Stimulated activated naive CD4-positive, alpha-beta T cell (primary cell): ENCODE results near the gene AIF1.
A peak's percentile ranks its signal among the peaks of the same experiment; 100 is the strongest.

ENCODE experiments used
- DNase-seq, 6 experiments: peaks; one replicate each; lab custom pipeline; 2025; lab: John Stamatoyannopoulos, UW

The AIF1 gene

DNA sequence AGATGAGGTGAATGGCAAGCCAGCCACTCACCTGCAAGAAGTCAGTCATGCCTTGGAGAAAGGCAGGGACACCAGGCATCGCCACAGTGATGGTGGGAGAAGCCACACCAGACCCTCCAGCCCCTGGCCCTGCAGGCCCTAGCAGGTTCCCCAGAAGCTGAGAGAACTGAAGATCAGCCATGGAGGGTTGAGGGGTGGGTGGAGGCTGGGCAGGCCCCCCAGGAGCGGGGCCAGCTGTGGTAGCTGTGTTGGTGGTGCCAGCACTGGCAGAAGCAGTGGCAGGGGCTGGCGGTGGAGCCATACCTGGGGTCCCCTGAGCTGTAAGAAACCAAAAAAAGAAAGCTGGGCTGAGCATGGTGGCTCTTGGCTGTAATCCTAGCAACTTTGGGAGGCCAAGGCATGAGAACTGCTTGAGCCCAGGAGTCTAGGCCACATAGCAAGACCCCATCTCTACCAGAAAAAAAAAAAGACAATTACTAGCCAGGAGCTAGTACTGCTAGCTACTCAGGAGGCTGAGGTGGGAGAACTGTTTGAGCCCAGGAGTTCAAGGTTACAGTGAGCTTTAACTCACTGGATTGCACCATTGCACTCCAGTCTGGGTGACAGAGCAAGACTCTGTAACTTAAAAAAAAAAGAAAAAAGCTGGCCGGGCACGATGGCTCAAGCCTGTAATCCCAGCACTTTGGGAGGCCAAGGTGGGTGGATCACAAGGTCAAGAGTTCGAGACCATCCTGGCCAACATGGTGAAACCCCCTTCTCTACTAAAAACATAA is 27.9 kb downstream of the AIF1 start:
- DNase-seq: no peak

DNA sequence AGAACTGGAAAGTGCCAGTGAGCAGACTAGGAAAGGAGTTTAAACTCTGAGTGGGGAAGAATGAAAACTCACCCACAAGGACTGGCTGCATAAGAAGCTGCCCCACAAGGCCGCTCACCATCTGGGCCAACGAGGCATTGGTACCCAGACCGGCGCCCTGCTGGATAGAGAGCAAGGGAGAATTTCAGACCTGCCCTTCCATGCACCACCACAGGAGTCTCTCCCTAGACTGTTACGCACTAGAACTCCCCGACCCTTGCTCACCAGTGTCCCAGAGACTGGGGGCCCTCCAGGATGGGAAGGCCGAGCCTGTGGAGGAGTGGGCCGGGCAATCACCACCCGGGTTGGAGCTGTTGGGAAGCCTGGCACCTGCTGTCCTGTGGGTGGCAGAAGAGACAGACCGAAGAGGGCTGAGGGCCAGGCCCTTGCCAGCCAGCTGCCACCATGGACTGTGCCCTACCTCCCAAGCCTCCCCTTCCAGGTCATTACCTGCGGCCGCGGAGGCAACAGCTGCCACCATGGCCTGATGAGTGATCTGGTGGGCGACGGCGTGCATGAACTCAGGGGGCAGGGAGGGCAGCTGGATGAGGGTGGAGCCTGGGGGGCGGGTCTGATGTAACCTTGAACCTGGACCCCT is 28.9 kb downstream of the AIF1 start:
- no peak for DNase-seq

GRCh38 chr6:31645325-31645724 is 30.3 kb downstream of the AIF1 start:
- no peak for DNase-seq

DNA sequence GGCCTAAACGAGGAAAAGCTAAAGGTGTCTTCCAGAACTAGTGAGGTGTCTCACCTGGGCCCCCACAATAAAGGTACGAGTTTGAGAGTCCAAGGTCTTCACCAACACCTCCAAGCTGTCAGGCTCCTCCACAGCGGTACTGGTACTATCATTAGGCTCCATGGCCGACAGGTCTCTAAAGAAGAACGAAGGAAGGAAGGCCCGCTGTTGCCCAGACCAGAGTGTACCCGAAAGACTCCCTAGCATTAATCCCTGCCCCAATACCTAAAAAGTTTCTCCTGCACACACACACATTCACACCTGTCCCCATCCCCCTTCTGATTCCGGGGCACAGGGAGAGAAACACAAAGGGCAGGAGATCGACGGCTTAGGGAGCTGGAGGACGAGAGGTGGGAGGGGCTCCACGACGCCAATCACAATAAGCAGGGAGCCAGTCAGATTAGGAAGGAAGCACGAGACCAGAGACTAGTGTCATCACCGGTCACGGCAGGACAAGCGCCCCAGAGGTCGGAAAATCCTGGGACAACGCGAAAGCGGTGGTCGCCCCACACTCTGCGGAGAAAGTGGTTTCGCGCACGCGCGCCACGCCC is 36.7 kb downstream of the AIF1 start:
- DNase-seq: no peak

DNA sequence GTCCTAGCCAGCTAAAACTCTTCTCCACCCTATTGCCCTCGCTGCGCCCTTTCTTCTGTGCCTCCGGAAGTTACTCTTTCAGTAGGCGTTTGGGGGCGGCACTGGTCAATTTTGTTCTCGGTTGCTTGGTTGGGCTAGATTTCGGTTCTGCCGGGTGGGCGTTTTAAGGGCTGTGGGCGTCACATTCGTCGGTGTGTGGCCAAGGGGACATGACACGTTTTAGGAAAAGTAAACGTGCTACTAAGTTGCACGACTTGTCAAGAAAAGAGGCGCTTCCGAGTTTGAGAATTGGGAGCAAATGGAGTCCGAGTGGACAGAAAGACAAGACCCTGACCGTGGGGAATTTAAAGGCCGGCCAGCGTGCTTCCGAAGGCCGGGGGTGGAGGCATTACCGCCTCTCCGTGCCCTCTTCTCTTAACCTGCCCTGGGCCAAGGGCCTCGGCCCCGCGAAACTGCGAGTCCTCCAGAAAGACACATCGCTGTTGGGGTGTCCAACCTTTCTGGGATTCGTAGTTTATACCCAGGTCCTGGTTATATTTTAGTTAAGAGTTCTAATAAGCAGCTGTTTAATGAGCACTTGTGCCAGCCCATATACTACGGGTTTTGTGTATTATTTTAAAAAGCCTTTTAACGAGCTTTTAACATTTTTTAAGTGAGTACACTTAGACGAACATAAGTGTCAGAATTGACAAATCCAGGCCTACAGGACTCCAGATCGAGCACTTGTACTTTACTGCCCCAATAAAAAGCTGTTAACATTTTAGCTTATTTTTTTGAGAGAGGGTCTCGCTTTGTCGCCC is 38.1 kb downstream of the AIF1 start:
- DNase-seq: peak in 2 of 6 experiments; percentile 86 to 87

GRCh38 chr6:31654574-31655348 is 39.7 kb downstream of the AIF1 start:
- DNase-seq: no peak

DNA sequence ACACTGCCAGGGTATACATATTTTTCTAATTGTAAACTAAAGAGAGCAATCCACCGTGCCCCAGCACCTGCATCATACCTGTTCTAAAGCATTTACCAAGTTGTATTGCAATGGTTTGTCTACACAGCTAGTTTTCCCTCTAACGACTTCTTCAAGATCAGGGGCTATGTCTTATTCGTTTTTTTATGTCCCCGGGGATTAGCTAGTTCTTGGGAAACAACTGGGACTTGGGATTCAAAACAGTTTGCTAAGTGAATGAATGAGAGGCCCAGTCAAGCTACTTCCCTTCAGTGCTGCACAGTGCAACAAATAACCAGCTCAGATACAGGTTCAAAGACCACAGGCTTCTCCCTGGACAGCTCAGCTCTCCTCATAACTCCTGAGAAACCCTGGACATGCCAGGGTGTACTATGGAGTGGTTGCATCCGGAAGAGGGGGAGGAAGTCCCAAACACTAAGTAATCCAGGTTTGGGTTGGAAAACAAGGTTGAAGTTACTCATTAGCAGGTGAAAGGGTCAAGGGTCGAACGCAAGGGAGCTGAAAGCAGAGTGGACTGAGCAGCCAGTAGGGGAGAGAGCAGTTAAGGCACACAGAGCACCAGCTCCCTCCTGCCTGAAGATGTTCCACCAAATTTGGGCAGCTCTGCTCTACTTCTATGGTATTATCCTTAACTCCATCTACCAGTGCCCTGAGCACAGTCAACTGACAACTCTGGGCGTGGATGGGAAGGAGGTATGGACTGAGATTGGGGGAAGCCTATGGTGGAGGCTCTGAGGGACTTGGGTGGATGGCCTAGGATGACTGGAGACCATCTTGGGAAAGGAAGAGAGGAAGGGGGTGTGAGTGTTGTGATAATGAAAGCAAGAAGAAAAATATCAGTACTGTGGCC is 40.6 kb downstream of the AIF1 start, which contains the start of gene APOM:
APOM (plus strand) TSS at position 546 of the 889 bp plus-strand sequence; CDS start at position 619, 73 bp downstream.
- no peak for DNase-seq

- DNase-seq: peak in 2 of 6 experiments; percentile 6 to 9
These were observed 42.5 kb downstream of the AIF1 start for GRCh38 chr6:31657406-31658157.

DNA sequence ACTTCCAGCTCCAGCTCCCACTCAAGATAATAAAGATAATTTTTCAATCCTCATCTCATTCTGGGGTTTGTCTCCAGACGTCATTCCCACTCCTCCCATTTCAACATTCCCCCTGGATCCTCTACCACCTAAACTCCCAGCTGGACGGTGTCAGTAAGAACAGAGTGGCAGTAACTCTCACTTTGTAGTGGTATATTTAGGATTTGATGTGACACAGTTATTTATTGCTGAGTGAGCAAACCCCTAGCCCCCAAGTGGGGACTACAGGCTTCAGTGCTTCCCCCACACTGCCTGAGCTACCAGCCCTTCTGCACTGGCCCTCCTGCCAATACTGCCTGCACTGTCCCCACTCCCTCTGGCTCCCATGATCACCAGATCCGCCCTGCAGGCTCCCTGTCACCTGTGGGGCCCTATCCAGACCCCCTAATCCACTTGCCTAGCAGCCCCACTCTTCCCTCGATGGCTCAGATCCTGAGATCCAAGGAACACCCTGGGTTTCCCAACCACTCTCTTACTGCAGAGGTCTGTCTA is 43.2 kb downstream of the AIF1 start:
- DNase-seq: no peak

DNA sequence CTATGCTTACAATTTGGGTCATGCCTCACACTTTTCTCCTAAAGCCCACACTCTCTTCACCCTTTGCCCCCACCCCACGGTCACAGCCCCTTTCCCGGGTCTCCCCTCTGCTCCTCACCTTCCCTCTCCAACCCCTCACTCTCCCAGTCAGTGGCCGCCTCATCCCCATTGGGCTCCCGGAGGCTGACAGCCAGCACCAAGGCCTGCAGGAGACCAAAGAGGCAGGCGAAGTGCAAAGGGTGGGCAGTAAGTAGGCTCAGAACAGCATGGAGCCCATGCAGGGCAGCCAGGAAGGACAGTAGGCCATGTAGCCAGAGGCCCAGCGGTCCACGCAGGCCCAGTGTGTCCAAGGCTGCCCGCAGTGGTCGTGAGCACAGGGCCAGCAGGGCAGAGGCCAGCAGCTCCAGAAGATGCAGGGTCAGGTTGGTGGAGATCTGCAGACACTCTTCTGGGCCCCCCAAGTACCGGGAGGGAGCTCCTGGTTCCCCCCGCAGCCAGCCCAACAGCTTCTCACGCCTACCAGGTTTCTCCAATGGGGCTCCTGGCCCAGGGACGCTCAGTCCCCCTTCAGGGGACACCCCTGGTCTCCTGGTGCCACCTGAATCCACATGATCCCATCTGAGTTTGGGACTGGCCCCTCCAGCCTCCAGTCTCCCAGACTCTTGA is 44.1 kb downstream of the AIF1 start:
- DNase-seq: no peak

DNA sequence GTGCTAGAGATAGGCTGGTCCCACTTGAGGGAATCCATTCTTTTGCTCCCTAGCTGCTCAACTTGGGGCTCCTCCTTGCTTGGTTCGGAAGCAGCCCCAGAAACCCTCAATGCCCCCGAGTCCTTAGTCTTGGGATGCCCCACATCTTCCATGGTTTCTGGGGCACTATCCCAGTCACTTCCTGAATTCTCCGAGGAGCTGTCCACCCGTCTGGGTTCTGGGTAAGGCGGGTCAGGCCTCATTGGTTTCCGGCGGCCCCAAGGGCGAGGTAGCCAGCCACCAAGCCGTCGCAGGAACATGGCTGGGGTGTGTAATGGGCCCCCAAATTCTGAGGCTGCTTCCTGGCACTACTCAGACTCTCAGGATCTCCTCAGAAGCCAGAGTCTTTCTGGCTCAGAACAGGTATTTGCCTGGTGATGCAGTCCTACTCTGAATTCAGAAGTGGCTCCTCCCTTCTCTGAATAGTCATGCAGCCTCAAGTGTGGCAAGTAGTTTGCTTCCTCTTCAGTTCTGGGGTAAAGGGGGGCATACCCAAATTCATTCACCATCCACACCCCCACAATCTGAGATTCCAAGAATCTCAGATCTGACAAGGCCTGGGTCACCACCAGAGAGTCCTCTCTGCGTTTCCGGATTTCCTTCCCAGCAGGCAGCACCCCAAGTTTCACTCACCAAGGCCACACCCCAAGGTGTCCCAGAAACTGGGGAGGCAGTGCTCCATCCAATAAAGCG is 44.8 kb downstream of the AIF1 start:
- DNase-seq: peak in 3 of 6 experiments; percentile 35 to 37 (median 37)

DNA sequence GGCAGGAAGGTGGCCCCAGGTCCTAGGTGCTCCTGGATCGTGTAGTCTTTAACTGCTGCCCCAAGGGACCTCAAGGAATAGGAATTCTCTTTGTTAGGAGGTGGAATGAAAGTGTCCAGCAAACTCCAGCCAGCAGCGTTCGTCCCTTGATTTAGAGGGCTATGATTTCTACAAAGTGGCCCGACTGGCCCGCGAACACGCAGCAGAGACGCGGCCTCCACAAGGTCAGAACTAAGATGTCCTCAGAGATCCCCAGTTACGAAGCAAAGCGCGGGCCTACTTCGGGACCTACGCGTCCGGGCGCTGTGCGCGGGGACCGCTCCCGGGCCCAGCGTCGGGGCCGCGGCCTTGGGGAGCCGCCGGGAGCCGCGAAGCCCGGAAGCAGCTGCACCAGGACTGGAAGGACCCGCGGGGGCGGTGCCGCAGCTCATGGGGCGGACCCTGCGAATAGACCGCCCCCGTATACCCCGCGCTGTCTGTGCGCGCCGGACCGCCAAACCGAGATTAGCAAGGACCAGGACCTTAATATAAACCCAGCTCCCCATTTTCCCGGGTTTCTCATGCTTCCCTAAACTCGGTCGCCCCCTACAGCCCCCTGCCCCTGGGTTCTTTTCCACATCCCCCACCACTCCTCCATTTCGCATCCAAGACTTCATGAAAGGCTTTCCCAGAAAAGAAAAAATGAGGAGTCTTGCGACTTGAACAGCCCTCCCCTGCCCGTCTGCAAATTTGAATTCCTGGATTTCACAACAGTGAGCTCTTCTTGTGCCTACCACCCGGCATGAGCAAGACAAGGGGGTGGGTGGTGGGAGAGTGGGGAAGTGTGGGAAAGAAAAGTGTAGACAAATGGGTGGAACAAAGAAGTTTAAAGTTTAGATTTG is 45.6 kb downstream of the AIF1 start, which contains the start of gene C6orf47:
C6orf47 (minus strand) TSS at position 398 of the 881 bp plus-strand sequence. CDS start 831 bp downstream, outside the sequence.
- DNase-seq: peak; percentile 25 to 70 (median 61)

GRCh38 chr6:31661262-31662123 is 46.5 kb downstream of the AIF1 start:
- DNase-seq: no peak

DNA sequence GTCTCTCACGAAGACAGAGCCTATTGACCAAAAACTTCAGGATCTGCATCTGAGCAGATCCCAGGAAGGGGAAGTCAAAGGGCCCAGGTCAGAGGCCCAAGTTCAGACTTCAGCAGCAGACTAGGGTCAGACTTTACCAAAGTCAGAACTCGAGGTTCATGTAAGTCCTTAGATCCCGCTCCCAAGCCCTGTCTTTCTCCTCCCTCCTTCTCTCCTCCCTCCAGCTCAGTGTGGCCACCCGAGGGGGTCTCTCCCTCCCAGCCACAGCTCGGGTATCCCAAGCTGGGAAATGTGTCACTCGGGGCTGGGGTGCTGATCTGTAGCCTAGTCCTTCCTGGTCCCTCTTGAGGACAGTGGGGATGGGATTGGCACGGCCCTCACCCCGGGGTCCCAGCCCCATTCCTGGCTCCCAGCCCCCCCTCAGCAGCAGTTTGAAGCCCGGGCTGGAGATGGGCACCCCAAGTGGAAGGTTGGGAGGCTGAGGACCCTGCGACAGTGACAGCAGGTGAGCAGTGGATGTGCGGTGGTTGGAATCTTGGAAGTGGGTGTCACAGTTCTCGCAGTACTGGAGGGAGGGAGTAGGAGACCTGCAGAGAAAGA is 47.2 kb downstream of the AIF1 start:
- DNase-seq: no peak

- DNase-seq: no peak
These were observed 48.3 kb downstream of the AIF1 start for GRCh38 chr6:31663126-31663960.
